Astrocyte (in vitro differentiated cells and primary cell): Measurements from ENCODE around the gene HDAC8.

Experiments
- CTCF ChIP-seq: IDR thresholded peaks from 2 replicates; pipeline ENCODE4 v1.5.1; 2011; ENCODE audit warnings: low read depth, mild to moderate bottlenecking, inconsistent platforms, low read length, moderate library complexity; ENCODE audit not compliant: insufficient read depth
- EZH2 ChIP-seq: IDR thresholded peaks from 2 replicates; pipeline ENCODE4 v1.6.1; 2012; ENCODE audit warnings: mild to moderate bottlenecking, low read length, inconsistent platforms; ENCODE audit not compliant: insufficient read depth

GRCh38 chrX:72295745-72296144 is 276.9 kb downstream of the HDAC8 start:
- TF ChIP-seq CTCF (no peak), EZH2 (no peak)
